Activated CD4-positive, alpha-beta T cell treated with anti-CD3 and anti-CD28 coated beads, Interleukin-2, Interleukin-6, amounts not matched to agents 100 ng/mL and 50 ng/mL, durations not matched to agents 16 hours and 8 hours (primary cell): ENCODE data around the gene PTPRD.

Experiments used
- DNase-seq: peaks from one replicate; pipeline ENCODE4 v3.0.0-alpha.2; 2020

PTPRD gene

DNA sequence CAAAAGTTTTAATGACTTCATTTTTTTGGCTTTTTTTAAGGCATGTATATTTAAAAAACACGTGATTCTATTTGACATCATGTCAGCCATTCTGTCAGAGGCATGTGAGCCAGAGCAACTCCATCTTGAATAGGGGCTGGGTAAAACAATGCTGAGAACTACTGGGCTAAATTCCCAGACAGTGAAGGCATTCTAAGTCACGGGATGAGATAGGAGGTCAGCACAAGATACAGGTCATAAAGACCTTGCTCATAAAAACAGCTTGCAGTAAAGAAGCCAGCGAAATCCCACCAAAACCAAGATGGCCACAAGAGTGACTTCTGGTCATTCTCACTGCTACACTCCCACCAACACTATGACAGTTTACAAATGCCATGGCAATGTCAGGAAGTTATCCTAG is 1812.6 kb downstream of the PTPRD start:
- no peak for DNase-seq

DNA sequence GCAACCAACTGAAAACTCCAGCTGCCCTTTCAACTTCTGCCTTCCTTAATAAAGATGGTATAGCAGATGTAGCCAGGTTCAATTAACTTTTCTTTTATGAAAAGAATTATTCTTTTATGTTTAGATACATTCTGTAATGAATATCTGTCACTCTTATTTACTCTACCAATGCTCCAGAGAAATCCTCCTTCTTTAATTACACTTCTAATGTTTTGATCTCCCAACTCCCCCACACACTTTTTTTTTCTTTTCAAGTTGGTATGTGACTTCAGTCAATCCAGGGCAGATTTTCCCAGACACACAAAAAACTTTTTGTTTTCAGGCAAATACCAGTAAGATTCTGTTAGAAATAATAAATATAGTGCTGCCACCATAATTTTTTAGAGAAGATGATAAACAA is 1813.2 kb downstream of the PTPRD start:
- no peak for DNase-seq

DNA sequence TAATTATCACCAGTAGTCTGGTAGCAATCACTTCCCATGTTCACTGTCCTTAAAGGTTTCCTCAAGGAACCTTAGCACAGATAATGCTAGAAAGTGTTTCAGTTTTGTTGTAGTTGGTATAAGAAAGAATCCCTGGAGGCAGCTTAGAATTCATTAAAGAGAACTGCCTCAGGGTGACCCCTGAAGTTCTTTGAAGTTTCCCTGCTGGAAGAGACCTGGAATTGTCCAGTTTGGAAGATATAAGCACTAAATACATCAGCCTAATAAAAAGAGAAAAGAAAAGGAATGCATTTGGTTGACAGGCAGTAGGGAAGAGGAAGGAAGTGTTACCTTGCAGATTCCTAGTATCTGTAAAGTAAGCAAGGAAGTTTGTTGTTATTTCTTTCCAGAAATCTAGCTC is 1813.6 kb downstream of the PTPRD start:
- no peak for DNase-seq

GRCh38 chr9:8784838-8785237 is 1828.0 kb downstream of the PTPRD start:
- DNase-seq: no peak

- DNase-seq: no peak
Measured at GRCh38 chr9:8783941-8784340, 1828.9 kb downstream of the PTPRD start.

DNA sequence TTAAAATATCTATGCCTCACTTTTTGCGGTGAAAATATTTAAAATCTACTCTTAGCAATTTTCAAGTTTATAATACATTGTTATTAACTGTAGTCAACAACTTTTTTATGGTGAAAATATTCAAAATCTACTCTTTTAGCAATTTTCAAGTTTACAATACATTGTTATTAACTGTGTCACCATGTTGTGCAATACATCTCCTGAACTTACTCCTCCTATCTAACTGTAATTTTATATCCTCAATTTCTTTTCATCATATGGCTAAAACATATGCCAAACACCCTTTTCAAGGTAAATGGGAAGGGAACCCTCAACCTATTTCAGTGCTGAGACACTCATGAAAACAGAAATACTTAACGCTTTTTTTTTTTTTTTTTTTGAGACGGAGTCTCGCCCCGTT is 1830.6 kb downstream of the PTPRD start:
- no peak for DNase-seq

- no peak for DNase-seq
Measured at GRCh38 chr9:8781458-8781857, 1831.3 kb downstream of the PTPRD start.

DNA sequence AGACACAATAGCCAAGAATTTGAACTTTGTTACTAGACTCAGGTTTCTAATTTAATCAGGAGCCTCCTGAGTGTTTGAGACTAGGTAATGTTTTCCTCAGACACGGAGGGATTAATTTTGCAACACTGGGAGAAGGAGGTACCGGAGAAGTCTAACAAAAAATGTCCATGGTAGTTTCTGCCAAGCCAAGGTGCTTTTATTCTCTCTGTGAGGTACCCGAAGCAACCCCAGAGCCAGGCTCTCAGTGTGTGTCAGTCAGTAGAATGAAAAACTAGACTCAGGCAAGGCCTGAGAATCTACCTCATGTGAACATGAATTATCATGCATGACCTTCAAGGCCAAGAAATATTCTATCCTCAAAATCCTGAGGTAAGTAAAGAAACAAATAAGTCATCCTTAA is 1832.4 kb downstream of the PTPRD start:
- no peak for DNase-seq

DNA sequence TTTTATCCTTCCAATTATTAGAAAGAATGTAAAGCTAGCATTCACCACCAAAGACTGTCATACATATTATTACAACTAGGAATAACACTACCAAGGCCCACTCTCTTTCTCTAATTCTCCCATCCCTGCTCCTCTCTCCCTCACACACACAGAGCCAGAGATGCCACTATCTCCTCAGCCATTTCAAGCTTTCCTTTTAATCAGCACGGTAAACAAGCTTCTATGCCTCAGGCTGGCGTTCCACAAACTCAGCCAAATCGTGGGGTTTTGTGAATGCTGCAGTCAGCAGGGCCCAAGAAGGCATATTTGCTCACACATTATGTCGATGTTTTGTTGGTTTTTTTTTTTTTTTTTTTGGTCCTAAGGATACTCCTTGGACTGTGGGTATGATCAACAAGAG is 1833.3 kb downstream of the PTPRD start:
- DNase-seq: no peak

- no peak for DNase-seq
Measured at GRCh38 chr9:8778356-8778755, 1834.4 kb downstream of the PTPRD start.

DNA sequence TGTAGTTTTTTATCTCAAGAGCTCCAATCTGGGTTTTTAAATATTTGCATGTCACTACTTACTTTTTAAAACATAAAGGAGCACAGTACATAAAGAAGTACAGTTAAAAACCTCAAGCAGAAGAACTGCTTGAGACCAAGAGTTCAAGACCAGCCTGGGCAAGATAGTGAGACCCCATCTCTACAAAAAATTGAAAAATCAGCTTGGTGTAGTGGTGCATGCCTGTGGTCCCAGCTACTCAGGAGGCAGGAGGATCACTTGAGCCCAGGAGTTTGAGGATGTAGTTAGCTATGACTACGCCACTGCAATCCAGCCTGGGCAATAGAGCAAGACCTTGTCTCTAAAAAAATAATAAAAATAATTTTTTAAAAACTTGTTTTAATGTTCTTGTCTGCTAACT is 1840.5 kb downstream of the PTPRD start:
- no peak for DNase-seq

DNA sequence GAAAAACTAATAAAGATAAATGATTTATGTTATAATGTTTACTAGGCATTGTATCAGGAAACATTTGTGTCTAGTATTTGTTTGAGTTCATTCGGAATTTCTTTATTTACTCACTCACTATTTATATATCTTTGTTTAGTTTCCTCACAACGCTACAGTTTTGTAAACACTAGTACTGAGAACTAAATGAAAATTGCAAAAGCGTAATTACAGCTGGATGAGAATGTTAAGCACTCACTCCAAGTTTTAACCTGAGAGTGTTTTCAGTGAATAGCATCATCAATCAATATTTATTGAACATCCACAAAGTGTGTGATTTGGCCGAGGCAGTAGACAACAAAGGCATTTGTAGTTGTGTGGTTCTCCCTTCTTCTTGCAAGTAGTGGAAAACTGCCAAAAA is 1843.6 kb downstream of the PTPRD start:
- no peak for DNase-seq

- no peak for DNase-seq
Measured at GRCh38 chr9:8766096-8766495, 1846.7 kb downstream of the PTPRD start.

- no peak for DNase-seq
Measured at GRCh38 chr9:8764051-8764450, 1848.8 kb downstream of the PTPRD start.

GRCh38 chr9:8762479-8763085 is 1850.2 kb downstream of the PTPRD start:
- DNase-seq: no peak

DNA sequence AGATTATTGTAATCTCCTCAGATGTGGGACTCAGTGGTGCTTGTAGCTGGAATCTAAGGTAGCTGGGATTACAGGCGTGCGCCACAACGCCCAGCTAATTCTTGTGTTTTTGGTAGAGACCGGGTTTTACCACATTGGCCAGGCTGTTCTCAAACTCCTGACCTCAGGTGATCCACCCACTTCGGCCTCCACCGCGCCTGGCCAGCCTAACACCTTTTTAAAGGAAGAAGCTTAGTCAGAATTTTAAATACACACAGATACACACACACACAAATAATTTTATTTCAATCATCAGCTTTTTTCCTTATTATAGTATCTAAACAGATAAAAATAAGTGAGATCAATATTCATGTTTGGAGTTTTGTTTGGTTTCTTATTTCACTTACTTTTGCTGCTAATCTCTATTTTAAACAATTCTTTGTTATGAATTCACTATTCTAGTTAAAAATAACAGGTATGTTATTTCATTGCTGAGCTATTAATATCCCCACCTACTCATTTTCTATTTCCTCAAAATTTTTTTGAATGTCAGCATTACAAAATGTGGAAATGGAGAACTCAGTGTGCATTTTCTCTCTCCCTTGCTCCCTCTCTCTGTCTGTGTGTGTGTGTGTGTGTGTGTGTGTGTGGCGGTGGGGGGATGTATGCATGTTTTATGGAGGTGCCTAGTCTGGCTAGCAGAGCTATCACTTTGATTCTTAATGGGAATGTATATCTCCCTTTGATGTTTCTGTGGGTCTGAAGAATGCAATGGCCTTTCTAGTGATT is 1852.6 kb downstream of the PTPRD start:
- DNase-seq: no peak

GRCh38 chr9:8757881-8758280 is 1854.9 kb downstream of the PTPRD start:
- no peak for DNase-seq

DNA sequence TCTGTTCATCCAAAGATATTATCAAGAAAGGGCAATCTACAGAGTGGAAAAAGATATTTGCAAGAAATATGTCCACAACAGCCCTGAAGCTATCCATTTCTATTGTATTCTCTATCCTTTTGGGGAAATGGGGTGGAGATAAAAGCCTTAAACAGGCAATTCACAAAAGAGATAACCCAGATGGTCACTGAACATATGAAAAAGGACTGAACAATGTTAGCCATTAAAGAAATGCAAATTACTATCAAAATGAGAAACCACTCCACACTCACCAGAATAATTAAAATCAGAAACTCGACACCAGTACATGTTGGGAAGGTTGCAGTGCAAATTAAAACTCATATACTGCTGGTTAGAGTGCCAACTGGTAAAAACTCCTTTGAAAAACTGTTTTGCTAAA is 1858.1 kb downstream of the PTPRD start:
- DNase-seq: no peak

GRCh38 chr9:8751406-8751930 is 1861.3 kb downstream of the PTPRD start:
- DNase-seq: no peak

DNA sequence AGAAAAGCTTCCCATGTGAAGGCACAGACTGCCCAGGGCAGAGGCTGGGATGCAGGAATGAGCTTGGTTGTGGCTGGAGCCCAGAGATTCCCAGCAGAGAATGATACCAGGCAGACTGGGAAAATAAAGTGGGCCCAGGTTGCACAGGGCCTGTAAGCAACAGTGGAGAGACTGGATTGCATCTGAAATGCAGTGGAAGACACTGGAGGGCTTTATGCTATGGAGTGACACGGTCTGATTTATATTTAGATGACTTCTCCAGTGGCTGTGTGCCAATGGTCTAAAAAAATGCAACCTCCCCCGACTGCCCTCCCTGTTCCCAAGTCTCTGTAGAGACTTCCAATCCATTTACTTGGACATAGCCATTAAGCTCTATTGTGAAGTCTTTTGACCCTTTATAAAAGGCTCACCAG is 1862.2 kb downstream of the PTPRD start:
- no peak for DNase-seq

GRCh38 chr9:8745347-8745746 is 1867.5 kb downstream of the PTPRD start:
- DNase-seq: no peak

- DNase-seq: no peak
Measured at GRCh38 chr9:8738945-8739344, 1873.9 kb downstream of the PTPRD start.

DNA sequence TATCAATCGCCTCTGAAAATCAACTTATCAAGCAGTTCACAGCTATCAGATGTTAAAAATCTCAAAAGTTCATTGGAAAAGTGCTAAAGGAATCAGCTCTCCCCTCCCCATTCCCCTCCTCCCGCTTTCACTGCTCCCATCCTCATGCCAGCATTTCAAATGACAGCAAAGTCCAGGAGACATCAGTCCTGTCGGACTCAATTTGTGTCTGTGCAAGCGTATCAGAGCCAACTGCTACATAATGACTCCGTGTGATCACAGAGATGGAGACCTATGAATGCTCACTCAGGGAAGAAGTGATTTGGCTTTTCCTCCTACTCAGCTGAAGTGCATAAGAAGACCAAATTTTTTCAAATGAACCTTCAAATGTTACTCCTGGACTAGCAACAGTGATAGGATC is 1876.0 kb downstream of the PTPRD start:
- no peak for DNase-seq

- DNase-seq: no peak
Measured at GRCh38 chr9:8734760-8735159, 1878.0 kb downstream of the PTPRD start.
